ENCODE results near the gene MLXIP. TPM values are rescaled to one million over a fixed set of nuclear protein-coding genes. Genes with fewer than 3 reads are reported as not detected.

The MLXIP gene
- total and polyA plus RNA-seq, 2 of the 4 experiments (the other 2 are of a cell fraction), result 2.7 to 10.8 TPM

DNA sequence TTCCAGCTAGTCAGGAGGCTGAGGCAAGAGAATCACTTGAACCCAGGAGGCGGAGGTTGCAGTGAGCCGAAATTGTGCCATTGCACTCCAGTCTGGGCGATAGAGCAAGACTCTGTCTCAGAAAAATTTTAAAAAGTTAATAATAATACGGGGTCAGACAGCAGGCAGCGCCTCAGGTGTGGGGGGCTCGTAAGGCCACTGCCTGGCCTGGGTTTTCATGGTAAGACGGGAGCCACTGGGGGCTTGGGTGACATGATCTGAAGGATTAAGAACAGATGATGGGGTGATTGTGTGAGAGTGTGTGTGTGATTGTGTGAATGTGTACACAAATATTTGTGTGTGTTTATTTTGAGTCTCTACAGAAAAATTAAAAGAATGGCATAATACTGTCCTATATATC is 33.3 kb upstream of the MLXIP start:
- Histone ChIP-seq H3K9ac (ENCODE audit: low read depth, low read length) (no peak overlapping the region), H2BK20ac (ENCODE audit: low read depth, low read length) (no peak overlapping the region), H3K27me3 (ENCODE audit: control insufficient read depth, insufficient read depth, low read length) (no peaks in the 10 kb centered on the region), H2BK5ac (ENCODE audit: low read depth, low read length, poor library complexity, severe bottlenecking) (no peak overlapping the region), H3K4me2 (ENCODE audit: low read depth, low read length) (no peak overlapping the region), H2AK9ac (replicated peaks; ENCODE audit: low read depth, low read length, poor library complexity) (no peak overlapping the region), H3K23ac (ENCODE audit: low read depth, low read length) (no peak overlapping the region), H2AFZ (replicated peaks; ENCODE audit: low read length, poor library complexity) (no peak overlapping the region), H2BK120ac (ENCODE audit: low read depth, low read length) (no peak overlapping the region), H4K8ac (ENCODE audit: low read depth in 2 of 2, low read length in 2 of 2) (no peak overlapping the region), H3K4me3 (ENCODE audit: insufficient read depth, low read depth, low read length) (no peak overlapping the region), H4K91ac (ENCODE audit: insufficient read depth, low read depth, low read length) (no peak overlapping the region), H3K9me1 (ENCODE audit: insufficient read depth, low read length) (no peaks in the 10 kb centered on the region), H3K56ac (ENCODE audit: extremely low read depth, insufficient read depth, low read length) (no peak overlapping the region), H4K5ac (ENCODE audit: low read depth, low read length) (no peak overlapping the region), H3K79me1 (ENCODE audit: low read depth in 1 of 2, low read length in 2 of 2) (no peaks in the 10 kb centered on the region), H3K4ac (ENCODE audit: low read depth, low read length) (no peak overlapping the region), H3K9me3 (ENCODE audit: control insufficient read depth, insufficient read depth, low read length) (no peaks in the 10 kb centered on the region), H3K4me1 (ENCODE audit: control insufficient read depth, insufficient read depth, low read length) (no peaks in the 10 kb centered on the region), H3K27ac (ENCODE audit: insufficient read depth, low read length) (no peak overlapping the region), H3K14ac (replicated peaks; ENCODE audit: low read depth, low read length) (no peak overlapping the region), H2AK5ac (ENCODE audit: low read depth, low read length) (no peak overlapping the region), H4K20me1 (ENCODE audit: insufficient read depth, low read length) (peaks cover 4% of the 10 kb centered on the region; the same call in 1 of the 2 replicates), H2BK15ac (ENCODE audit: low read depth, low read length) (no peak overlapping the region), H3K18ac (ENCODE audit: low read depth, low read length) (no peak overlapping the region), H3K36me3 (ENCODE audit: control insufficient read depth, insufficient read depth, low read length) (peaks cover 16% of the 10 kb centered on the region)
- no peak for DNase-seq
- intact Hi-C loops (cut with micrococcal nuclease), result no loop called here
- dilution Hi-C loops (cut with HindIII; ENCODE audit: low sequenced_read_pairs, unreplicated experiment), result no loop called here
- ChIA-PET CTCF (no interaction called here), POLR2A (ENCODE audit: unreplicated experiment) (no interaction called here)
- 96% methylated on average over 7 of the region's 7 CpGs; no CpG with 5 or more reads in 1 of the 2 experiments for WGBS, 2 experiments (ENCODE audit: extremely low coverage in 2 of 2, insufficient read length in 1 of 2)
- in situ Hi-C loops (cut with MboI; ENCODE audit: low sequenced_read_pairs), result no loop called here
- no TSS peak for BruUV-seq (replicated peaks)
- TF ChIP-seq NFE2L2 (IDR thresholded peaks at IDR 0.05; ENCODE audit: low read depth, low read length) (no peak), CEBPB (IDR thresholded peaks at IDR 0.05; ENCODE audit: low read depth, low read length) (no peak), BHLHE40 (IDR thresholded peaks at IDR 0.05; ENCODE audit: low read depth, low read length) (no peak), MAZ (IDR thresholded peaks at IDR 0.05; ENCODE audit: borderline replicate concordance, low read depth, low read length) (no peak), FOS (IDR thresholded peaks at IDR 0.05; ENCODE audit: low read depth, low read length) (no peak), POLR2A (IDR thresholded peaks at IDR 0.05; ENCODE audit: low read depth, low read length) (no peak), SMC3 (IDR thresholded peaks at IDR 0.05; ENCODE audit: low read depth, low read length) (no peak), RCOR1 (IDR thresholded peaks at IDR 0.05; ENCODE audit: insufficient replicate concordance, low read length) (no peak), CHD1 (IDR thresholded peaks at IDR 0.05; ENCODE audit: low read depth, low read length) (no peak), RFX5 (IDR thresholded peaks at IDR 0.05; ENCODE audit: low read depth, low read length) (no peak), MXI1 (IDR thresholded peaks at IDR 0.05; ENCODE audit: borderline replicate concordance, low read depth, low read length) (no peak), RAD21 (IDR thresholded peaks at IDR 0.05; ENCODE audit: low read length) (no peak), MAFK (IDR thresholded peaks at IDR 0.05; ENCODE audit: low read depth, low read length) (no peak), ELK1 (IDR thresholded peaks at IDR 0.05; ENCODE audit: borderline replicate concordance, low read depth, low read length) (no peak)
- TF ChIP-seq, protein P1, sequence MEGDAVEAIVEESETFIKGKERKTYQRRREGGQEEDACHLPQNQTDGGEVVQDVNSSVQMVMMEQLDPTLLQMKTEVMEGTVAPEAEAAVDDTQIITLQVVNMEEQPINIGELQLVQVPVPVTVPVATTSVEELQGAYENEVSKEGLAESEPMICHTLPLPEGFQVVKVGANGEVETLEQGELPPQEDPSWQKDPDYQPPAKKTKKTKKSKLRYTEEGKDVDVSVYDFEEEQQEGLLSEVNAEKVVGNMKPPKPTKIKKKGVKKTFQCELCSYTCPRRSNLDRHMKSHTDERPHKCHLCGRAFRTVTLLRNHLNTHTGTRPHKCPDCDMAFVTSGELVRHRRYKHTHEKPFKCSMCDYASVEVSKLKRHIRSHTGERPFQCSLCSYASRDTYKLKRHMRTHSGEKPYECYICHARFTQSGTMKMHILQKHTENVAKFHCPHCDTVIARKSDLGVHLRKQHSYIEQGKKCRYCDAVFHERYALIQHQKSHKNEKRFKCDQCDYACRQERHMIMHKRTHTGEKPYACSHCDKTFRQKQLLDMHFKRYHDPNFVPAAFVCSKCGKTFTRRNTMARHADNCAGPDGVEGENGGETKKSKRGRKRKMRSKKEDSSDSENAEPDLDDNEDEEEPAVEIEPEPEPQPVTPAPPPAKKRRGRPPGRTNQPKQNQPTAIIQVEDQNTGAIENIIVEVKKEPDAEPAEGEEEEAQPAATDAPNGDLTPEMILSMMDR (conservative IDR thresholded peaks at IDR 0.05; ENCODE audit: low read depth, low read length), result no peak
- TF ChIP-seq, protein P2, sequence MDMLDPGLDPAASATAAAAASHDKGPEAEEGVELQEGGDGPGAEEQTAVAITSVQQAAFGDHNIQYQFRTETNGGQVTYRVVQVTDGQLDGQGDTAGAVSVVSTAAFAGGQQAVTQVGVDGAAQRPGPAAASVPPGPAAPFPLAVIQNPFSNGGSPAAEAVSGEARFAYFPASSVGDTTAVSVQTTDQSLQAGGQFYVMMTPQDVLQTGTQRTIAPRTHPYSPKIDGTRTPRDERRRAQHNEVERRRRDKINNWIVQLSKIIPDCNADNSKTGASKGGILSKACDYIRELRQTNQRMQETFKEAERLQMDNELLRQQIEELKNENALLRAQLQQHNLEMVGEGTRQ (IDR thresholded peaks at IDR 0.05; ENCODE audit: low read depth, low read length), result no peak
- no peak for ATAC-seq (ENCODE audit: low read depth)

Data from IMR-90 (cell line).